GM23338 (cell line): ENCODE measurements around the gene COQ8B. TPM values are rescaled to one million over a fixed set of nuclear protein-coding genes. Genes with fewer than 3 reads are reported as not detected.
A peak's percentile ranks its signal among the peaks of the same experiment; 100 is the strongest.

Experiments
- ATAC-seq: fragments of 200-7000 bp; cut with Tn5 transposase; 3 replicates; pipeline ENCODE4 v1.9.1; 2020
- DNase-seq: peaks from one replicate; pipeline ENCODE4 v3.0.0-alpha.2; 2015; ENCODE audit warnings: low spot score
- H2AFZ ChIP-seq: fragments of 200-600 bp; sonication (generic); 2 replicates; pipeline ENCODE4 v1.8.0; 2016; ENCODE audit warnings: antibody characterized with exemption, mild to moderate bottlenecking, moderate library complexity
- H3F3A ChIP-seq: fragments of 200-600 bp; sonication (generic); replicated peaks from 2 replicates; pipeline ENCODE4 v1.8.0; 2017; ENCODE audit warnings: antibody characterized with exemption, mixed run types, low read depth
- H3K27ac ChIP-seq: fragments of 200-600 bp; sonication (generic); 2 replicates; pipeline ENCODE4 v1.6.1; 2016; ENCODE audit warnings: low read depth
- H3K27me3 ChIP-seq: fragments of 200-600 bp; sonication (generic); 2 replicates; pipeline ENCODE4 v1.8.0; 2016; ENCODE audit warnings: mild to moderate bottlenecking, mixed run types, moderate library complexity; ENCODE audit not compliant: insufficient read depth
- H3K36me3 ChIP-seq: fragments of 200-600 bp; sonication (generic); 2 replicates; pipeline ENCODE4 v1.8.0; 2016; ENCODE audit warnings: mild to moderate bottlenecking; ENCODE audit not compliant: insufficient read depth
- H3K4me1 ChIP-seq: fragments of 200-600 bp; sonication (generic); 2 replicates; pipeline ENCODE4 v1.8.0; 2016; ENCODE audit warnings: mild to moderate bottlenecking, moderate library complexity; ENCODE audit not compliant: insufficient read depth
- H3K4me2 ChIP-seq: fragments of 200-600 bp; sonication (generic); 2 replicates; pipeline ENCODE4 v1.7.1; 2017; ENCODE audit warnings: mixed run types
- H3K4me3 ChIP-seq: fragments of 200-600 bp; sonication (generic); 2 replicates; pipeline ENCODE4 v1.6.1; 2016; ENCODE audit warnings: mixed run types
- H3K79me2 ChIP-seq: fragments of 200-600 bp; sonication (generic); replicated peaks from 2 replicates; pipeline ENCODE4 v1.8.0; 2017; ENCODE audit warnings: mild to moderate bottlenecking; ENCODE audit not compliant: insufficient read depth
- H3K9me2 ChIP-seq: fragments of 200-600 bp; sonication (generic); 2 replicates; pipeline ENCODE4 v1.8.0; 2017; ENCODE audit not compliant: insufficient read depth
- H4K20me1 ChIP-seq: fragments of 200-600 bp; sonication (generic); replicated peaks from 2 replicates; pipeline ENCODE4 v1.8.0; 2017; ENCODE audit warnings: mild to moderate bottlenecking; ENCODE audit not compliant: insufficient read depth
- H3K27ac Mint-ChIP-seq: 2 replicates; pipeline ENCODE4 v1.8.0; 2020; ENCODE audit warnings: inconsistent platforms, mild to moderate bottlenecking, moderate library complexity, mixed read lengths
- H3K27me3 Mint-ChIP-seq: 3 replicates; pipeline ENCODE4 v1.8.0; 2022; ENCODE audit warnings: low read depth, mild to moderate bottlenecking, moderate library complexity, mixed read lengths, inconsistent platforms; ENCODE audit not compliant: insufficient read depth, poor library complexity
- H3K36me3 Mint-ChIP-seq: 3 replicates; pipeline ENCODE4 v1.8.0; 2021; ENCODE audit warnings: low read depth, mild to moderate bottlenecking, inconsistent platforms, moderate library complexity, mixed read lengths
- H3K4me1 Mint-ChIP-seq: 3 replicates; pipeline ENCODE4 v1.8.0; 2020; ENCODE audit warnings: mild to moderate bottlenecking, inconsistent platforms, mixed read lengths
- H3K4me3 Mint-ChIP-seq: 3 replicates; pipeline ENCODE4 v1.8.0; 2021; ENCODE audit warnings: moderate library complexity, mild to moderate bottlenecking, inconsistent platforms, mixed read lengths
- H3K9me3 Mint-ChIP-seq: 3 replicates; pipeline ENCODE4 v1.8.0; 2020; ENCODE audit warnings: moderate library complexity, mild to moderate bottlenecking, inconsistent platforms, mixed read lengths
- CREB1 ChIP-seq: fragments of 250-450 bp; sonication (Bioruptor Pico); IDR thresholded peaks from 2 replicates; pipeline ENCODE4 v1.5.0; 2020; ENCODE audit warnings: low read depth, mild to moderate bottlenecking, moderate library complexity
- CTCF ChIP-seq, 2 experiments: fragments of 200-600 bp in 1 of 2; sonication (generic) in 1 of 2; conservative IDR thresholded peaks; 2 replicates each; pipeline versions ENCODE4 v1.5.1 to v1.6.1; 2016 to 2017; ENCODE audit warnings: antibody characterized with exemption in 2 of 2, low read depth in 2 of 2, mild to moderate bottlenecking in 2 of 2, moderate library complexity in 1 of 2
- EZH2 ChIP-seq: fragments of 200-600 bp; sonication (generic); IDR thresholded peaks from one replicate; pipeline ENCODE4 v1.8.0; 2017; ENCODE audit warnings: antibody characterized with exemption, mild to moderate bottlenecking, low read depth; ENCODE audit not compliant: unreplicated experiment
- JUNB ChIP-seq: IDR thresholded peaks from one replicate; pipeline ENCODE4 v1.6.1; 2016; ENCODE audit warnings: antibody characterized with exemption; ENCODE audit not compliant: unreplicated experiment
- NANOG ChIP-seq: IDR thresholded peaks from 2 replicates; pipeline ENCODE4 v1.6.1; 2016; ENCODE audit warnings: antibody characterized with exemption, borderline replicate concordance
- POLR2AphosphoS5 ChIP-seq: IDR thresholded peaks from 2 replicates; pipeline ENCODE4 v1.6.1; 2016; ENCODE audit warnings: antibody characterized with exemption, low read depth
- REST ChIP-seq: IDR thresholded peaks from one replicate; pipeline ENCODE4 v1.6.1; 2018; ENCODE audit warnings: antibody characterized with exemption; ENCODE audit not compliant: unreplicated experiment
- ZNF114 ChIP-seq: fragments of 250-450 bp; sonication (Bioruptor Pico); IDR thresholded peaks from 2 replicates; pipeline ENCODE4 v1.5.0; 2020; ENCODE audit warnings: mild to moderate bottlenecking, moderate library complexity
- ZNF331 ChIP-seq: fragments of 250-450 bp; sonication (Bioruptor Pico); IDR thresholded peaks from 2 replicates; pipeline ENCODE4 v1.5.0; 2020; ENCODE audit warnings: low read depth, mild to moderate bottlenecking, moderate library complexity
- ZNF462 ChIP-seq: fragments of 250-450 bp; sonication (Bioruptor Pico); IDR thresholded peaks from 2 replicates; pipeline ENCODE4 v1.5.0; 2020; ENCODE audit warnings: mild to moderate bottlenecking, moderate library complexity
- polyA plus RNA-seq: library from polyadenylated mRNA; unstranded; fragments of >200 nt; fragmentation: Nextera tagmentation; extraction: Ambion mirVana; gene quantifications from 2 replicates; pipeline ENCODE4 v1.2.1, GENCODE V29; 2016
- total RNA-seq: library from RNA; depleted of rRNA; stranded (reverse); fragments of >200 nt; shearing (Covaris generic); gene quantifications from 2 replicates; pipeline ENCODE4 v1.2.3, GENCODE V29; 2014

The COQ8B gene
- total and polyA plus RNA-seq, 2 experiments from 2014 or later: 13.9 to 59.6 TPM

GRCh38 chr19:40666803-40667438, 49.8 kb downstream of the COQ8B start (continued):
- no peak for TF ChIP-seq ZNF462 (CRISPR knock-in tag)

- no peaks in the 10 kb centered on the region for H3K79me2 ChIP-seq
- Mint-ChIP-seq H3K27me3 (peaks cover 10% of the 10 kb centered on the region), H3K27ac (peak overlapping the region; percentile 77; the same call in 1 of the 2 replicates), H3K9me3 (no peaks in the 10 kb centered on the region), H3K36me3 (peaks cover 3% of the 10 kb centered on the region; the same call in 2 of the 3 replicates), H3K4me1 (peaks cover 4% of the 10 kb centered on the region; the same call in 2 of the 3 replicates), H3K4me3 (peak overlapping the region; percentile 84)
- peak; percentile 30 for ATAC-seq
- H3K27ac ChIP-seq: no peak overlapping the region
- H3K4me2 ChIP-seq: peak overlapping the region; percentile 91
- H3K9me2 ChIP-seq: no peaks in the 10 kb centered on the region
- no peaks in the 10 kb centered on the region for H3K36me3 ChIP-seq
- H2AFZ ChIP-seq: peak overlapping the region; percentile 98
- H3K4me3 ChIP-seq: peak overlapping the region; percentile 79
- H4K20me1 ChIP-seq: no peaks in the 10 kb centered on the region
- no peak for DNase-seq
- H3F3A ChIP-seq: no peaks in the 10 kb centered on the region
- peaks cover 5% of the 10 kb centered on the region; the same call in 1 of the 2 replicates for H3K4me1 ChIP-seq
- H3K27me3 ChIP-seq: no peaks in the 10 kb centered on the region
- TF ChIP-seq REST (no peak), ZNF114 (CRISPR knock-in tag) (no peak), EZH2 (no peak), POLR2AphosphoS5 (no peak), NANOG (no peak), ZNF331 (CRISPR knock-in tag) (no peak), CREB1 (CRISPR knock-in tag) (no peak), JUNB (no peak), CTCF (conservative IDR thresholded peaks at IDR 0.05; ENCODE audit: low read depth in 2 of 2) (no peak)
Observed at GRCh38 chr19:40663695-40664692, 52.7 kb downstream of the COQ8B start.
